Gastrocnemius medialis (tissue), 4 donors: Measurements from ENCODE around the gene ZNF80.

Experiments
- POLR2A ChIP-seq, 2 donors: fragments of 450-650 bp; IDR thresholded peaks; one replicate each; pipeline ENCODE4 v1.6.1; 2017; ENCODE audit warnings: antibody characterized with exemption in 2 of 2, mild to moderate bottlenecking in 2 of 2, moderate library complexity in 2 of 2
- TF ChIP-seq, protein P1 (sequence below), 5 experiments: fragments of 450-650 bp in 3 of 5; fragments of 200-600 bp in 2 of 5; sonication (generic) in 2 of 5; IDR thresholded peaks in 4 of 5; conservative IDR thresholded peaks in 1 of 5; 1 replicate in 4 of 5; 2 replicates in 1 of 5; pipeline ENCODE4 v1.5.1; 2016 to 2019; ENCODE audit warnings: antibody characterized with exemption in 5 of 5, mild to moderate bottlenecking in 3 of 5, moderate library complexity in 3 of 5

- TF ChIP-seq, protein P1, sequence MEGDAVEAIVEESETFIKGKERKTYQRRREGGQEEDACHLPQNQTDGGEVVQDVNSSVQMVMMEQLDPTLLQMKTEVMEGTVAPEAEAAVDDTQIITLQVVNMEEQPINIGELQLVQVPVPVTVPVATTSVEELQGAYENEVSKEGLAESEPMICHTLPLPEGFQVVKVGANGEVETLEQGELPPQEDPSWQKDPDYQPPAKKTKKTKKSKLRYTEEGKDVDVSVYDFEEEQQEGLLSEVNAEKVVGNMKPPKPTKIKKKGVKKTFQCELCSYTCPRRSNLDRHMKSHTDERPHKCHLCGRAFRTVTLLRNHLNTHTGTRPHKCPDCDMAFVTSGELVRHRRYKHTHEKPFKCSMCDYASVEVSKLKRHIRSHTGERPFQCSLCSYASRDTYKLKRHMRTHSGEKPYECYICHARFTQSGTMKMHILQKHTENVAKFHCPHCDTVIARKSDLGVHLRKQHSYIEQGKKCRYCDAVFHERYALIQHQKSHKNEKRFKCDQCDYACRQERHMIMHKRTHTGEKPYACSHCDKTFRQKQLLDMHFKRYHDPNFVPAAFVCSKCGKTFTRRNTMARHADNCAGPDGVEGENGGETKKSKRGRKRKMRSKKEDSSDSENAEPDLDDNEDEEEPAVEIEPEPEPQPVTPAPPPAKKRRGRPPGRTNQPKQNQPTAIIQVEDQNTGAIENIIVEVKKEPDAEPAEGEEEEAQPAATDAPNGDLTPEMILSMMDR (IDR thresholded peaks at IDR 0.05 in 4 of 5, conservative IDR thresholded peaks at IDR 0.05 in 1 of 5): no peak
- no peak for TF ChIP-seq POLR2A (IDR thresholded peaks at IDR 0.05)
These were observed 17.6 kb downstream of the ZNF80 start for GRCh38 chr3:114219741-114220140.
